Adrenal gland (tissue), 12 donors: Measurements from ENCODE around the gene SLC9A4. TPM values are rescaled to one million over a fixed set of nuclear protein-coding genes. Genes with fewer than 3 reads are reported as not detected.

Source experiments
- DNase-seq, 7 donors: peaks; one replicate each; pipeline ENCODE4 v3.0.0-alpha.2; 2019 to 2020
- H3K27ac ChIP-seq, 5 donors: fragments of 200-600 bp; sonication (generic) in 4 of 5; 1 replicate in 3 of 5; 2 replicates in 2 of 5; pipeline versions ENCODE4 v1.5.1 to v1.8.0; 2016 to 2020; ENCODE audit warnings: mild to moderate bottlenecking in 1 of 5
- H3K27me3 ChIP-seq: fragments of 200-600 bp; 2 replicates; pipeline ENCODE4 v1.8.0; 2021
- H3K36me3 ChIP-seq, 2 donors: fragments of 200-600 bp; replicated peaks in 1 of 2; 1 replicate in 1 of 2; 2 replicates in 1 of 2; pipeline versions ENCODE4 v1.5.1 to v1.8.0; 2018 to 2022
- H3K4me1 ChIP-seq, 2 donors: fragments of 200-600 bp; replicated peaks in 1 of 2; 1 replicate in 1 of 2; 2 replicates in 1 of 2; pipeline versions ENCODE4 v1.5.1 to v1.8.0; 2018 to 2021
- H3K4me3 ChIP-seq, 4 donors: fragments of 200-600 bp; sonication (generic) in 3 of 4; one replicate each; pipeline ENCODE4 v1.5.1; 2016 to 2018
- H3K9me3 ChIP-seq, 3 donors: fragments of 200-600 bp; sonication (generic) in 1 of 3; replicated peaks in 1 of 3; 1 replicate in 2 of 3; 2 replicates in 1 of 3; pipeline versions ENCODE4 v1.5.1 to v1.8.0; 2016 to 2021
- CTCF ChIP-seq, 6 experiments: fragments of 450-650 bp in 4 of 6; fragments of 200-600 bp in 2 of 6; sonication (generic) in 1 of 6; IDR thresholded peaks; 1 replicate in 5 of 6; 2 replicates in 1 of 6; pipeline versions ENCODE4 v1.5.1 to v1.8.0; 2016 to 2021; ENCODE audit warnings: antibody characterized with exemption in 6 of 6, mild to moderate bottlenecking in 2 of 6, moderate library complexity in 1 of 6
- POLR2A ChIP-seq, 2 donors: fragments of 450-650 bp; IDR thresholded peaks; one replicate each; pipeline ENCODE4 v1.6.1; 2017; ENCODE audit warnings: antibody characterized with exemption in 2 of 2, mild to moderate bottlenecking in 2 of 2, moderate library complexity in 1 of 2
- WGBS, 4 donors: extraction: QIAGEN DNeasy Blood & Tissue Kit in 2 of 4; methylation state at CpG; one replicate each; pipeline versions ENCODE4 v1.1.5 to v1.1.7; 2013 to 2017; 5-methylcytosine and 5-hydroxymethylcytosine counted together
- intact Hi-C, 2 donors: fragments of 100-400 bp; cut with DNase I; formaldehyde crosslinking; loops; one replicate each; pipeline versions ENCODE4 v1.14.1 to v1.15.0; 2022 to 2023
- polyA plus RNA-seq, 3 donors: library from polyadenylated mRNA; stranded (reverse); fragments of 200-250 nt in 2 of 3; fragments of 350-450 nt in 1 of 3; fragmentation: Illumina TruSeq in 1 of 3; extraction: RNeasy Lipid Tissue Mini Kit (QIAGEN cat#74804) in 1 of 3; gene quantifications; one replicate each; pipeline ENCODE4 v1.2.3, GENCODE V29; 2013 to 2014
- total RNA-seq, 9 donors: library from RNA; depleted of rRNA in 4 of 9; stranded (reverse); fragments of >200 nt in 4 of 9; fragments of 120-200 nt in 1 of 9; fragmentation: NEBNext Ultra II Directional in 1 of 9; extraction: Animal tissue kit (Norgen Biotek cat#: 25700) in 1 of 9; gene quantifications; one replicate each; pipeline versions ENCODE4 v1.1.0 to v1.2.4, GENCODE V29; 2013 to 2023
- donor health status: healthy with polysubstance abuse.
- donor health status: Bipolar disorder and iron deficiency.
- donor health status: DM: yes; HTN: yes; CAD: no.
- donor health status: DM: no; HTN: no; CAD: no.
- donor health status: DM: no; HTN: no; CAD: no.
- donor health status: DM: yes; HTN: yes; CAD: no.

SLC9A4 gene
- total and polyA plus RNA-seq, 12 donors, result 0.17 TPM; not detected in 11

DNA sequence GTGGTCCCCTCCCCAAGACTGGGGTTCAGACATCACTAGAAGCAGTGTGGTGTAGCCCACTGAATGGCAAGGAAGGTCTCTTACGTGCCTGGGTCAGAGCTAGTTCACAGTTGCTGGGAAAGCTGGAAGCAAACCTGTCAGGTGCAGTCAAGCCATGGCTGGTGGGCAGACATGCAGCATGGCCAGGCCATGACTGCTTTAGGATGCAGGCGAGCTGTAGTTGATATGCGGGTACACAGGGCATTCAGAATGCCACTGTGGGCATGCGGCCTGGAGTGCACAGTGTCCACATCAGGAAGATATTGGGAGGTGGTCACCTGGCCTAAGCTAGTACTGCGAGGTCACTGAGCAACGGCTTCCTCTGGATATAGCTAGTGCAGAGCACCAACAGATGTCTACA lies 11.8 kb upstream of the SLC9A4 start:
- Histone ChIP-seq H3K4me1 (no peaks in the 10 kb centered on the region), H3K4me3 (no peak overlapping the region), H3K27ac (no peak overlapping the region), H3K9me3 (no peaks in the 10 kb centered on the region), H3K36me3 (no peaks in the 10 kb centered on the region), H3K27me3 (no peaks in the 10 kb centered on the region)
- WGBS, 4 donors, result 81 to 94% (median 84%) methylated on average over 6 of the region's 6 CpGs
- DNase-seq, result no peak
- intact Hi-C loops, result no loop called here
- TF ChIP-seq CTCF (IDR thresholded peaks at IDR 0.05) (no peak), POLR2A (IDR thresholded peaks at IDR 0.05) (no peak)

GRCh38 chr2:102463160-102463559 lies 9.9 kb upstream of the SLC9A4 start:
- Histone ChIP-seq H3K9me3 (no peaks in the 10 kb centered on the region), H3K27me3 (no peaks in the 10 kb centered on the region), H3K4me1 (no peaks in the 10 kb centered on the region), H3K4me3 (no peak overlapping the region), H3K36me3 (no peaks in the 10 kb centered on the region), H3K27ac (no peak overlapping the region)
- no peak for DNase-seq
- TF ChIP-seq POLR2A (IDR thresholded peaks at IDR 0.05) (no peak), CTCF (IDR thresholded peaks at IDR 0.05) (no peak)
- intact Hi-C loops, result no loop called here
- WGBS, 4 donors, result 85 to 88% (median 86%) methylated on average over 5 of the region's 5 CpGs

- H3K9me3 ChIP-seq, result no peaks in the 10 kb centered on the region
- no peak overlapping the region for H3K4me3 ChIP-seq
- no peaks in the 10 kb centered on the region for H3K36me3 ChIP-seq
- TF ChIP-seq CTCF (IDR thresholded peaks at IDR 0.05) (no peak), POLR2A (IDR thresholded peaks at IDR 0.05) (no peak)
- WGBS, 4 donors, result 57 to 67% (median 63%) methylated on average over 1 of the region's 1 CpG
- intact Hi-C loops, result loop anchor here (10.0 kb wide), 1 partner anchor 145 kb away; the partner anchor contains the start of gene SLC9A2 (in 2 of the 2)
- peaks cover 6% of the 10 kb centered on the region for H3K27me3 ChIP-seq
- no peak for DNase-seq
- peaks cover 0 to 4% of the 10 kb centered on the region in 2 donors for H3K4me1 ChIP-seq
- no peak overlapping the region for H3K27ac ChIP-seq
These were observed 2.9 kb upstream of the SLC9A4 start for GRCh38 chr2:102470168-102470567.

GRCh38 chr2:102473631-102474030 lies 605 bp downstream of the SLC9A4 start:
- Histone ChIP-seq H3K4me3 (no peak overlapping the region), H3K9me3 (no peaks in the 10 kb centered on the region), H3K4me1 (peaks cover 0 to 4% of the 10 kb centered on the region in 2 donors), H3K27me3 (peaks cover 6% of the 10 kb centered on the region), H3K36me3 (no peaks in the 10 kb centered on the region), H3K27ac (no peak overlapping the region)
- TF ChIP-seq POLR2A (IDR thresholded peaks at IDR 0.05) (no peak), CTCF (IDR thresholded peaks at IDR 0.05) (no peak)
- DNase-seq, result no peak
- 45 to 78% (median 71%) methylated on average over 2 to 3 of the region's 3 CpGs for WGBS, 4 donors
- intact Hi-C loops, result loop anchor here (10.0 kb wide), 1 partner anchor 141 kb away; the partner anchor contains the start of gene SLC9A2 (in 2 of the 2)
